Adipocyte (in vitro differentiated cells): ENCODE results near the gene SHPK.
A peak's percentile ranks its signal among the peaks of the same experiment; 100 is the strongest.

ENCODE experiments used
- DNase-seq: peaks from one replicate; pipeline ENCODE4 v3.0.0-alpha.2; 2015; ENCODE audit warnings: low read depth
- H3K27me3 ChIP-seq: replicated peaks from 2 replicates; pipeline ENCODE4 v1.7.0; 2013; ENCODE audit warnings: mild to moderate bottlenecking, low read length, moderate library complexity; ENCODE audit not compliant: control insufficient read depth, insufficient read depth
- H3K36me3 ChIP-seq: 2 replicates; pipeline ENCODE4 v1.7.0; 2013; ENCODE audit warnings: low read length, mild to moderate bottlenecking, moderate library complexity; ENCODE audit not compliant: control insufficient read depth, insufficient read depth, severe bottlenecking
- H3K4me1 ChIP-seq: 2 replicates; pipeline ENCODE4 v1.7.0; 2013; ENCODE audit warnings: mild to moderate bottlenecking, low read length, moderate library complexity; ENCODE audit not compliant: control insufficient read depth, insufficient read depth
- H3K4me3 ChIP-seq: 2 replicates; pipeline ENCODE4 v1.7.0; 2013; ENCODE audit warnings: mild to moderate bottlenecking, low read length, moderate library complexity
- H3K9ac ChIP-seq: 2 replicates; pipeline ENCODE4 v1.7.0; 2013; ENCODE audit warnings: mild to moderate bottlenecking, low read length, moderate library complexity
- H3K9me3 ChIP-seq: 2 replicates; pipeline ENCODE4 v1.7.0; 2013; ENCODE audit warnings: mild to moderate bottlenecking, low read length, moderate library complexity; ENCODE audit not compliant: control insufficient read depth

Gene SHPK

GRCh38 chr17:3658784-3659449 lies 22.9 kb upstream of the SHPK start:
- peaks cover 26% of the 10 kb centered on the region for H3K4me1 ChIP-seq
- DNase-seq, result no peak
- no peaks in the 10 kb centered on the region for H3K27me3 ChIP-seq
- no peaks in the 10 kb centered on the region for H3K9me3 ChIP-seq
- H3K36me3 ChIP-seq, result peaks cover 24% of the 10 kb centered on the region
- peak overlapping the region; percentile 26 for H3K4me3 ChIP-seq
- peak overlapping the region; percentile 77 for H3K9ac ChIP-seq

- DNase-seq, result no peak
These were observed 22.1 kb upstream of the SHPK start for GRCh38 chr17:3657874-3658783.

GRCh38 chr17:3657588-3657869 lies 21.5 kb upstream of the SHPK start:
- peaks cover 12% of the 10 kb centered on the region for H3K36me3 ChIP-seq
- DNase-seq, result no peak
- H3K4me1 ChIP-seq, result peaks cover 26% of the 10 kb centered on the region
- H3K9ac ChIP-seq, result no peak overlapping the region
- no peak overlapping the region for H3K4me3 ChIP-seq
- H3K9me3 ChIP-seq, result no peaks in the 10 kb centered on the region
- H3K27me3 ChIP-seq, result no peaks in the 10 kb centered on the region

More at GRCh38 chr17:3657874-3658783, 22.1 kb upstream of the SHPK start:
- Histone ChIP-seq H3K27me3 (no peaks in the 10 kb centered on the region), H3K36me3 (peaks cover 16% of the 10 kb centered on the region), H3K4me3 (no peak overlapping the region), H3K9me3 (no peaks in the 10 kb centered on the region), H3K4me1 (peaks cover 26% of the 10 kb centered on the region), H3K9ac (peak overlapping the region; percentile 48)

- no peak overlapping the region for H3K4me3 ChIP-seq
- no peaks in the 10 kb centered on the region for H3K27me3 ChIP-seq
- H3K36me3 ChIP-seq, result peaks cover 9% of the 10 kb centered on the region
- H3K9me3 ChIP-seq, result no peaks in the 10 kb centered on the region
- peaks cover 26% of the 10 kb centered on the region for H3K4me1 ChIP-seq
- H3K9ac ChIP-seq, result no peak overlapping the region
- DNase-seq, result no peak
These were observed 20.9 kb upstream of the SHPK start for GRCh38 chr17:3656755-3657587.

- H3K4me3 ChIP-seq, result no peak overlapping the region
- DNase-seq, result no peak
- peaks cover 3% of the 10 kb centered on the region for H3K36me3 ChIP-seq
- no peaks in the 10 kb centered on the region for H3K27me3 ChIP-seq
- peaks cover 26% of the 10 kb centered on the region for H3K4me1 ChIP-seq
- no peak overlapping the region for H3K9ac ChIP-seq
- H3K9me3 ChIP-seq, result no peaks in the 10 kb centered on the region
These were observed 20.3 kb upstream of the SHPK start for GRCh38 chr17:3656353-3656752.

GRCh38 chr17:3655766-3656165 lies 19.7 kb upstream of the SHPK start:
- Histone ChIP-seq H3K9ac (no peak overlapping the region), H3K9me3 (no peaks in the 10 kb centered on the region), H3K4me1 (peaks cover 25% of the 10 kb centered on the region), H3K27me3 (no peaks in the 10 kb centered on the region), H3K36me3 (no peaks in the 10 kb centered on the region), H3K4me3 (no peak overlapping the region)
- no peak for DNase-seq

GRCh38 chr17:3647769-3648555 lies 11.9 kb upstream of the SHPK start:
- DNase-seq, result peak; percentile 44
- no peaks in the 10 kb centered on the region for H3K9me3 ChIP-seq
- no peaks in the 10 kb centered on the region for H3K27me3 ChIP-seq
- H3K4me1 ChIP-seq, result peaks cover 16% of the 10 kb centered on the region
- peaks cover 9% of the 10 kb centered on the region for H3K36me3 ChIP-seq
- H3K4me3 ChIP-seq, result no peak overlapping the region
- H3K9ac ChIP-seq, result peak overlapping the region; percentile 45

- Histone ChIP-seq H3K27me3 (no peaks in the 10 kb centered on the region), H3K9ac (peak overlapping the region; percentile 45), H3K4me1 (peaks cover 16% of the 10 kb centered on the region), H3K9me3 (no peaks in the 10 kb centered on the region), H3K36me3 (peaks cover 9% of the 10 kb centered on the region), H3K4me3 (no peak overlapping the region)
- no peak for DNase-seq
These were observed 11.2 kb upstream of the SHPK start for GRCh38 chr17:3647251-3647650.

- no peaks in the 10 kb centered on the region for H3K9me3 ChIP-seq
- H3K9ac ChIP-seq, result no peak overlapping the region
- H3K27me3 ChIP-seq, result no peaks in the 10 kb centered on the region
- peaks cover 19% of the 10 kb centered on the region for H3K36me3 ChIP-seq
- H3K4me3 ChIP-seq, result no peak overlapping the region
- peaks cover 16% of the 10 kb centered on the region for H3K4me1 ChIP-seq
- no peak for DNase-seq
These were observed 9.3 kb upstream of the SHPK start for GRCh38 chr17:3645310-3645709.

- Histone ChIP-seq H3K27me3 (no peaks in the 10 kb centered on the region), H3K9ac (no peak overlapping the region), H3K4me3 (no peak overlapping the region), H3K36me3 (peaks cover 10% of the 10 kb centered on the region), H3K9me3 (no peaks in the 10 kb centered on the region), H3K4me1 (peaks cover 23% of the 10 kb centered on the region)
- no peak for DNase-seq
These were observed 7.9 kb upstream of the SHPK start for GRCh38 chr17:3643889-3644349.
